Large intestine (tissue), 3 donors: ENCODE results near the gene PGA5. TPM values are rescaled to one million over a fixed set of nuclear protein-coding genes. Genes with fewer than 3 reads are reported as not detected.

Experiments used
- DNase-seq, 2 donors: peaks; one replicate each; pipeline versions ENCODE4 v3.0.0 to v3.0.0-alpha.2; 2013
- H3K27ac ChIP-seq: one replicate; pipeline ENCODE4 v1.5.1; 2013; ENCODE audit warnings: low read length
- H3K27me3 ChIP-seq: 2 replicates; pipeline ENCODE4 v1.6.1; 2013; ENCODE audit warnings: low read length; ENCODE audit not compliant: control insufficient read depth, insufficient read depth
- H3K36me3 ChIP-seq: 2 replicates; pipeline ENCODE4 v1.6.1; 2013; ENCODE audit warnings: low read length; ENCODE audit not compliant: control insufficient read depth, insufficient read depth
- H3K4me1 ChIP-seq: one replicate; pipeline ENCODE4 v1.6.1; 2013; ENCODE audit warnings: low read length; ENCODE audit not compliant: control insufficient read depth, insufficient read depth
- H3K4me3 ChIP-seq: one replicate; pipeline ENCODE4 v1.5.1; 2013; ENCODE audit warnings: low read length
- H3K9me3 ChIP-seq: one replicate; pipeline ENCODE4 v1.6.1; 2013; ENCODE audit warnings: mild to moderate bottlenecking, low read depth, low read length, moderate library complexity; ENCODE audit not compliant: control insufficient read depth
- WGBS: methylation state at CpG from one replicate; pipeline ENCODE4 v1.1.5; 2013; ENCODE audit warnings: low lambda C conversion rate; ENCODE audit not compliant: insufficient coverage; 5-methylcytosine and 5-hydroxymethylcytosine counted together
- polyA plus RNA-seq: library from polyadenylated mRNA; unstranded; fragments of 120-200 nt; gene quantifications from one replicate; pipeline ENCODE4 v1.2.1, GENCODE V29; 2013

Gene PGA5
- polyA plus RNA-seq, 1 donor: 0.40 TPM

DNA sequence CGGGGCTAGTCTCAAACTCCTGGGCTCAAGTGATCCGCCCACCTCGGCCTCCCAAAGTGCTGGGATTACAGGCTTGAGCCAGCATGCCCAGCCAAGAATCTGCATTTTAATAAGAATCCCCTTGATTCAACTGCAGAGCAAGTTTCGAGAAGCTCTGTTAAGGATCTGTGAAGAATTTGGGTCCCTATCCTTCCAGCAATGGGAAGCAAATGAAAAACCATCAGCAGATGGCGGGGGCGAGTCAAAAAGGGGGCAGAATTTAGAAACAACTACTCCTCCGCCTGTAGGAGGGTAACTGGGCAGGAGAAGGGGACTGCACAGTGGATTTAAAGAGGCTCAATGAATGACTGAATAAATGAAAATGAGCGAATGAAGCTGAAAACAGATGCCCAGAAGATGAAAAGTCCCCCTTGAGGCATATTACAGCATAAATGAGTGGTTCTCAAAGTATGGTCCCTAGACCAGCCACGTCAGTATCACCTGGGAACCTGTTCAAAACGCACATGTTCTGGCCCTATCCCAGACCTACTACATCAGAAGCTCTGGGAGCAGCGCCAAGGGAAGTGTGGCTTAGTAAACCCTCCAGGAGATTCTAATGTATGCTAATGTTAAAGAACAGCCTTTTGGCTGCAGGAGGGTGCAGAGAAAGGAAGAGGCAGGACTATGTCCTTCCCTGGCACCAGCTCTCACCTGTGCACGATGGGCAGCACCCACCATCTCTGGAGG, 39.1 kb downstream of the PGA5 start:
- Histone ChIP-seq H3K9me3 (no peaks in the 10 kb centered on the region), H3K27ac (no peak overlapping the region), H3K27me3 (no peaks in the 10 kb centered on the region), H3K36me3 (no peaks in the 10 kb centered on the region), H3K4me1 (no peaks in the 10 kb centered on the region), H3K4me3 (no peak overlapping the region)
- no peak for DNase-seq
- 77% methylated on average over 3 of the region's 12 CpGs for WGBS

- no peak overlapping the region for H3K4me3 ChIP-seq
- H3K27me3 ChIP-seq: no peaks in the 10 kb centered on the region
- WGBS: 83% methylated on average over 6 of the region's 20 CpGs
- H3K9me3 ChIP-seq: no peaks in the 10 kb centered on the region
- no peak for DNase-seq
- no peaks in the 10 kb centered on the region for H3K36me3 ChIP-seq
- H3K4me1 ChIP-seq: no peaks in the 10 kb centered on the region
- H3K27ac ChIP-seq: no peak overlapping the region
Measured at GRCh38 chr11:61280883-61281580, 40.1 kb downstream of the PGA5 start.

GRCh38 chr11:61281581-61282250, 40.7 kb downstream of the PGA5 start:
- no CpG with 5 or more reads among the region's 35 CpGs for WGBS

GRCh38 chr11:61283613-61284012, 42.6 kb downstream of the PGA5 start:
- H3K9me3 ChIP-seq: no peaks in the 10 kb centered on the region
- H3K36me3 ChIP-seq: no peaks in the 10 kb centered on the region
- H3K4me3 ChIP-seq: no peak overlapping the region
- WGBS: 80% methylated on average over 1 of the region's 4 CpGs
- H3K27ac ChIP-seq: no peak overlapping the region
- no peak for DNase-seq
- no peaks in the 10 kb centered on the region for H3K4me1 ChIP-seq
- H3K27me3 ChIP-seq: no peaks in the 10 kb centered on the region

More at GRCh38 chr11:61281581-61282250, 40.7 kb downstream of the PGA5 start:
- Histone ChIP-seq H3K4me3 (no peak overlapping the region), H3K36me3 (no peaks in the 10 kb centered on the region), H3K27ac (no peak overlapping the region), H3K27me3 (no peaks in the 10 kb centered on the region), H3K9me3 (no peaks in the 10 kb centered on the region), H3K4me1 (no peaks in the 10 kb centered on the region)
- DNase-seq: peak; percentile 23 to 29

DNA sequence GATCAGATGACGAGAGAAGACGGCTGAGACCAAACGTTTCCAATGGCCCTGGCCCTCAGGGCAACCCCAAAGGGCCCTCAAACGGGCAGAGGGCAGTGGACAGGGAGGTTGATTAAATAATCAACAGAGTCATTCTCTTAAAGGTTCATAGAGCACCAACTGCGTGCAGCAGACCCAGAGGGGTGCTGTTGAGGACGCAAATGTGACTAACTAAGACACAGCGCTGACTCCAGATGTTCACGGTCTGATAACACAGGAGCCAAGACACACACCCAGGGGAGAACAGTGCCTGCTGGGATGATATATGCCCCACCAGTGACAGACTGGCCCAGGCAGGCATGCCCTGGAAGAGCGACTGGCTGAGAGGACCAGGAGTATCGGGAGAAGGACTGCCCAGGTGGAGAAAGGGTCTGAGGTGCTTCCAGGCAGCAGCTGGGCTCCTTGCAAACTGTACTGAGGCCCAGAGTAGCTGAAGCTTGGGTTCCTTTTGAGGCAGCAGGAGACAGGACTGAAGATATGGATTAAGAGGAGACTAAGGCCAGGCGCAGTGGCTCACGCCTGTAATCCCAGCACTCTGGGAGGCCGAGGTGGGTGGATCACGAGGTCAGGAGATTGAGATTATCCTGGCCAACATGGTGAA, 46.5 kb downstream of the PGA5 start:
- Histone ChIP-seq H3K27ac (no peak overlapping the region), H3K4me3 (no peak overlapping the region), H3K27me3 (no peaks in the 10 kb centered on the region), H3K4me1 (no peaks in the 10 kb centered on the region), H3K36me3 (no peaks in the 10 kb centered on the region), H3K9me3 (no peaks in the 10 kb centered on the region)
- no peak for DNase-seq
- WGBS: no CpG with 5 or more reads among the region's 14 CpGs

GRCh38 chr11:61290905-61291690, 50.1 kb downstream of the PGA5 start:
- WGBS: no CpG with 5 or more reads among the region's 12 CpGs
- no peaks in the 10 kb centered on the region for H3K36me3 ChIP-seq
- peaks cover 12% of the 10 kb centered on the region for H3K27me3 ChIP-seq
- no peak for DNase-seq
- no peak overlapping the region for H3K27ac ChIP-seq
- H3K4me3 ChIP-seq: no peak overlapping the region
- peaks cover 3% of the 10 kb centered on the region for H3K9me3 ChIP-seq
- H3K4me1 ChIP-seq: peaks cover 17% of the 10 kb centered on the region

- Histone ChIP-seq H3K27me3 (peaks cover 12% of the 10 kb centered on the region), H3K4me3 (no peak overlapping the region), H3K36me3 (no peaks in the 10 kb centered on the region), H3K9me3 (peaks cover 3% of the 10 kb centered on the region), H3K4me1 (peaks cover 17% of the 10 kb centered on the region), H3K27ac (no peak overlapping the region)
- DNase-seq: no peak
- no CpG with 5 or more reads among the region's 2 CpGs for WGBS
Measured at GRCh38 chr11:61292356-61292755, 51.4 kb downstream of the PGA5 start.

DNA sequence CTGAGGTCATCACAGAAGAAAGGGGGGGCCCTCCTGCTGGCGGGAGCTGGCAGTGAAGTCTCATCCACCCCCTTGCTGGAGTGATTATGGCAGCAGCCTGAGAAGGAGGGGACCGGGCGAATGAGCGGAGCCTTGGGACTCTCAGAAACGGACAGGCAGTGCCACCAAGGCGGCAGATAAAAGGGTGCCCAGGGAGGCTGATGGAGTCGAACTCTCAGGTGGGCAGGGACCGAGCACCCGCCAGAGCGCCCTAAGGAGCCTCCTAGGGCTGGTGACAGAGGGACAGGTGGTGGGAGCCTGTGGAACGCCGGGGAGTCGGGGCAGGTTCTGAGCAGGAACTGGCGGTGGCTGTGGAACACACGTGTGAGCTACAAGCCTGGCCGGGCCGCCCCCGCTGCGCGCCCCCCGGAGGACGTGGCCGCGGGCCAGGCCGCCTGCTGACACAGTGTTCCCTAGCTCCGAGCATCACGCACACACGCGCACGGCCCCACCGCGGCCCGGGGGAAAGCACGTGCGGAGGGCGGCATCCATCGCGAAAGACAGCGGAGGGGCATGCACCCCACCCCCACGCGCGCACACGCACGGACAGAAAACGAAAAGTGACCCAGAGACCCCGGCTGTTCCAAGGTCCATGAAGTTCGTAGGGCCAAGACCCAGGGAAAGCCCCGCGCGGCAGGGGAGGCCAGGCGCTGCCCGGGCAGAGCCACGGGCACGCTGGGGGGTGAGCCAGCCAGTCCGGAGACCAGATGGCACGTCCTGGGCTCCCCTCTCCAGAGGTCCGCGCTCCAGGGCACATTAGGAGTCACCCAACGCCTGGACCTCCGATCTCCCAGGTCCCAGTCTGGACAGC, 53.1 kb downstream of the PGA5 start:
- peak; percentile 44 to 66 for DNase-seq
- no peak overlapping the region for H3K27ac ChIP-seq
- H3K4me1 ChIP-seq: peaks cover 25% of the 10 kb centered on the region
- H3K9me3 ChIP-seq: peaks cover 3% of the 10 kb centered on the region
- H3K27me3 ChIP-seq: peaks cover 12% of the 10 kb centered on the region
- H3K4me3 ChIP-seq: peak overlapping the region; percentile 52
- WGBS: no CpG with 5 or more reads among the region's 60 CpGs
- H3K36me3 ChIP-seq: peaks cover 3% of the 10 kb centered on the region
